Measurements from ENCODE around the gene KLHL12. TPM values are rescaled to one million over a fixed set of nuclear protein-coding genes. Genes with fewer than 3 reads are reported as not detected.
"Not testable (repeated sequence)": the region's sequence is repeated elsewhere in the genome, so short reads cannot be mapped to it uniquely, and the experiment has no call there.

Gene KLHL12
- total RNA-seq, 2 donors from 2014 or later = 28.7 to 29.6 TPM

- H3K4me1 ChIP-seq = no peaks in the 10 kb centered on the region
- no peaks in the 10 kb centered on the region for H3K27me3 ChIP-seq
- intact Hi-C loops (cut with DNase I) = no loop called here
- no peaks in the 10 kb centered on the region for H3K36me3 ChIP-seq
- DNase-seq = no peak
- H3K27ac ChIP-seq = no peak overlapping the region
- no peaks in the 10 kb centered on the region for H3K9me3 ChIP-seq
- no peak overlapping the region for H3K9ac ChIP-seq (ENCODE audit: low read depth in 2 of 2, low read length in 2 of 2)
- TF ChIP-seq CTCF (IDR thresholded peaks at IDR 0.05) = no peak
- H3K4me3 ChIP-seq = no peak overlapping the region
These were observed 3.5 kb downstream of the KLHL12 start for GRCh38 chr1:202923533-202923932.

GRCh38 chr1:202919615-202920014 is 7.4 kb downstream of the KLHL12 start:
- H3K27me3 ChIP-seq = no peaks in the 10 kb centered on the region
- H3K27ac ChIP-seq = no peak overlapping the region
- no peak for TF ChIP-seq CTCF (IDR thresholded peaks at IDR 0.05)
- intact Hi-C loops (cut with DNase I) = no loop called here
- no peak overlapping the region for H3K4me3 ChIP-seq
- H3K4me1 ChIP-seq = no peaks in the 10 kb centered on the region
- H3K36me3 ChIP-seq = peaks cover 4% of the 10 kb centered on the region
- no peak overlapping the region for H3K9ac ChIP-seq (ENCODE audit: low read depth in 2 of 2, low read length in 2 of 2)
- no peak for DNase-seq
- no peaks in the 10 kb centered on the region for H3K9me3 ChIP-seq

- no peaks in the 10 kb centered on the region for H3K4me1 ChIP-seq
- no peak overlapping the region for H3K4me3 ChIP-seq
- TF ChIP-seq CTCF (IDR thresholded peaks at IDR 0.05) = no peak
- H3K9me3 ChIP-seq = no peaks in the 10 kb centered on the region
- H3K27ac ChIP-seq = no peak overlapping the region
- no peak for DNase-seq
- no peaks in the 10 kb centered on the region for H3K27me3 ChIP-seq
- no peak overlapping the region for H3K9ac ChIP-seq (ENCODE audit: low read depth in 2 of 2, low read length in 2 of 2)
- peaks cover 4% of the 10 kb centered on the region for H3K36me3 ChIP-seq
- intact Hi-C loops (cut with DNase I) = no loop called here
These were observed 11.9 kb downstream of the KLHL12 start for GRCh38 chr1:202915146-202915545.

GRCh38 chr1:202912476-202912875 is 14.6 kb downstream of the KLHL12 start:
- DNase-seq; H3K36me3 ChIP-seq; H3K4me3 ChIP-seq; H3K4me1 ChIP-seq; H3K27ac ChIP-seq; H3K9ac ChIP-seq (ENCODE audit: low read depth in 2 of 2, low read length in 2 of 2); H3K9me3 ChIP-seq; intact Hi-C loops (cut with DNase I); H3K27me3 ChIP-seq: not testable (repeated sequence)

- Histone ChIP-seq H3K4me1 (no peaks in the 10 kb centered on the region), H3K27ac (no peak overlapping the region)
- intact Hi-C loops (cut with DNase I) = no loop called here
These were observed 17.5 kb downstream of the KLHL12 start for GRCh38 chr1:202909494-202909893.

GRCh38 chr1:202908998-202909397 is 18.0 kb downstream of the KLHL12 start:
- Histone ChIP-seq H3K36me3 (no peaks in the 10 kb centered on the region), H3K4me1 (no peaks in the 10 kb centered on the region), H3K4me3 (no peak overlapping the region), H3K9ac (ENCODE audit: low read depth in 2 of 2, low read length in 2 of 2) (no peak overlapping the region), H3K27me3 (no peaks in the 10 kb centered on the region), H3K27ac (no peak overlapping the region), H3K9me3 (no peaks in the 10 kb centered on the region)
- DNase-seq = no peak
- TF ChIP-seq CTCF (IDR thresholded peaks at IDR 0.05) = no peak
- intact Hi-C loops (cut with DNase I) = no loop called here

More at GRCh38 chr1:202909494-202909893, 17.5 kb downstream of the KLHL12 start:
- Histone ChIP-seq H3K27me3 (no peaks in the 10 kb centered on the region), H3K9ac (ENCODE audit: low read depth in 2 of 2, low read length in 2 of 2) (no peak overlapping the region), H3K36me3 (no peaks in the 10 kb centered on the region), H3K4me3 (no peak overlapping the region), H3K9me3 (no peaks in the 10 kb centered on the region)
- no peak for DNase-seq
- no peak for TF ChIP-seq CTCF (IDR thresholded peaks at IDR 0.05)
